ENCODE measurements around the gene KLF15.

The KLF15 gene

GRCh38 chr3:126357295-126358037 is at the start of gene KLF15:
Gene KLF15, minus strand, starts transcription at chr3:126357408. Its CDS starts 4,486 bp downstream, at chr3:126352922.
- peak; percentile 32 to 60 for DNase-seq (ENCODE audit: low read depth in 2 of 2)

DNA sequence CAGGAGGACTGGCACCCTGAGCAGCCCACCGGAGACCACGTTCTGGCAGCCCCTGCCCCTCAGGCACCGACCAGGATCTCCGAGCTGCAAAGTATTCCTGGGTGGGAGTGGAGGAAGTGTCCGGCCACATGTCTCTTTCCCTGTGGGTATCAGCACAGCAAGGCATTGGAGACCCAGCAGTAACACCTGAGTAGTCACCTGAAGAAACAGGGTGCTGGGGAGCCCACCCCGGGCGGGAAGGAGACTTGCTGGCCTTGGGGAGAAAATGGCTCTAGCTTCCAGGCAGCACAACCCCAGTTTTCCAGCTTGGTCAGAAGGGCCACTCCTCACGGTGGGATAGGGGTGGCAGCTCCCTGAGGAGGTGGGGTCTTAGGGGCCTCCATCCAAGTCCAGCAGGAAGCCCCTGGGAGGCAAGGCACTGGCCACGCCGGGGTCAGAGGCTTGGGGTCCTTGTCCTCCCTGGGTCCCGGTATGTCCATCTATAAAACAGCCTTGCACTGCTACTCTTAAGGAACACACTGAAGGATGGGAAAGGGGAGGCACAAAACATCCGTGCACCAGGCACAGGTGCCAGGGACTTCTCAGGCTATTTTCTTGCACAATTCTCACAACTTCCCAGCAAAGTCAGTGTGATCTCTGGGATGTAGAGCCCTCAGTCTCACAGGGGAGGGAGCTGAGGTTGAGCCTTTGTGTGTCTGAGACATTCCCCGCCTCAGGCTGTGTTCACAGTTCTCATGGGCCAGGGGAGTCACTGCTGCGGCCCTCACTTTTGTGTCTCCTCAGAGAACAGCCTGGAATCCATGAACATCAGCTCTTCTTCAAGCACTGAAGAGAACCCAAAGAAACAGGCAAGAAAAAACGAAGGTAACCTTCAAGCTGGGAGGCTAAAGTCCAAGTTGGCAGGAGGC is 49.4 kb upstream of the KLF15 start:
- DNase-seq (ENCODE audit: low read depth in 2 of 2), result no peak

GRCh38 chr3:126402666-126403302 is 45.6 kb upstream of the KLF15 start:
- no peak for DNase-seq (ENCODE audit: low read depth in 2 of 2)

- DNase-seq (ENCODE audit: low read depth in 2 of 2), result no peak
These were observed 45.0 kb upstream of the KLF15 start for GRCh38 chr3:126402178-126402577.

DNA sequence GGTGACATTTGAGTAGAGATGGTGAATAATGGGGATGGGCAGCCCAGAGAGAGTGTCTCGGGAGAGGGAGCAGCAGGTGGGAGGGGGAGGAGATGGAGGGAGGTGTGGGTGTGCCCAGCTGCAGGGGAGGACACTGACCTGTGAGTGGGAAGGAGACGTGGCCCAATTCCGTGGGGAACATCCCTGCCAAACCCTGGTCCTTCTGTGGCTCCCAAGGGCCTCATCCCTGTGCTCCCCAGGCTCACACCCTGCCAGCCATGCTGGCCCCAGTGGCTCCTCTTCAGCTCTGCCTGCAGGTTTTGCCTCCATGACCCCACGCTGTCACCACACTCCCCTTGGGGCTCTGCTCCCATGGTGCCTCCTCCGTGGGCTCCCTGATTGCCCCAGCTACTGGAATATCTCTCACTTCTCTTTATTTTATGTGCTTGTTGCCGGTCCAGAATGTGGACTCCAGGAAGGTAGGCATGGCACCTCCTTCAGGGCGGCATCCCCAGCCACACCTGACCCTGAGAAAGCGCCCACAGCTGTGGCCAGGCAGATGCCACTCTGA is 44.5 kb upstream of the KLF15 start:
- DNase-seq (ENCODE audit: low read depth in 2 of 2), result no peak

DNA sequence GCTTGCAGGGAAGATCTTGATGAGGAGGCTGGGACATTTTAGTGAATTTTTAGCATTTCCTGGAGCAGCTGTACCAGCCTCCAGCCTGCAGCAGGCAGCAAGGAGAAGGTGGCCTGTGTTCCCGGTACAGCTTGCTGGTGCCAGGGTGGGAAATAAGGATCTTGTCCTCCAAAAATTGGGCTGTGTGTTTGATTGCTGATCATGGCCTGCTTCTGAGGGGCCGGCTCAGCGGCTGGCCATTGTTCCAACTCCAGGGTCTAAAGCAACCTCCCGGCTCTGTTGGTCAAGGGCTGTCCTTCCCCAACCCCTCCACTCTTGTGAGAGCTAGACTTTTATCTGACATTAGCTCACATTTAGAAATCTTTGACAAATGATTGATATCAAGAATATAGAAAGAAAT is 42.5 kb upstream of the KLF15 start:
- no peak for DNase-seq (ENCODE audit: low read depth in 2 of 2)

- DNase-seq (ENCODE audit: low read depth in 2 of 2), result no peak
These were observed 42.1 kb upstream of the KLF15 start for GRCh38 chr3:126399351-126399735.

DNA sequence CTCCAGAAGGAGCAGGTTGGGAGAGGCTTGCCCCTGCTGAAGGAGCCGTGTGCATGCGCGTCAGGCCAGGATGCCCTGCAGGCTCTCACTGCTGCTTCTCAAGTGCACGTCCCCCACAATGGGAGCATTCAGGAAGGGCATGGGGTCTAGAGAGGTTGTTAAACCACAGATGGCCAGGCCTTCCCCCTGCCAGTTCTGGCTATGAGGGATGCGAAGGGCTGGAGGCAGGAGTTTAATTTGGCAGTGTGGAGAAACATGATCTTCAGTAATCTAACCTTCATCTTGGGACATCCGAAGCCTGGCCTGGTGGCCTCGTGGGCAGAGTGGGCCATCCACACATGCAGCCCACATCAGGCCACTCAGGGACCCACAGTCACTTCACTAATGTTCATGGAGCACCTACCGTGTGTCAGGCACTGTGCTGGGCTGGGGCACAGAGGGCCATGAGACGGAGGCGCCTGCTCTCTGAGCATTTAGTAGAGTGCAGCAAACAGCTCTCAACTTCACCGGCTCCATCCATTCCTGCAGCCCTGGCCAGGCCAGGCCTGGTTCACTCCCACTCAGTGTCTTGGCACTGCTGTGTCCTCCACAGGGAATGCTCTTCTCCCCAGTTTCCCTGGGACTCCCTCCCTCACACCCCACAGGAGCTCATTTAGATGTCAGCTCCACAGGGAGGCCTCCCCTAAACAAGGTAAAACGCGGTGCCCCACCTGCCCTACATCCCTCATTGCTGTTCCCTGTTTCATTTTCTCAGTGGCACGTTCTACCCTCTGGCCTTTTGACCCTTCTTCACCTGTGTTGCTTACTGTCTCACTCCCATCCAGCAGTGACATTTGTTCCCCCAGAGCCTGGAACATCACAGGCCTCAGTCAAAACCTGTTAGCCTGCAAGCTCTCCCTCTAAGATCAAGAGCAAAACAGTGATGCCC is 41.5 kb upstream of the KLF15 start:
- DNase-seq (ENCODE audit: low read depth in 2 of 2), result no peak

GRCh38 chr3:126397610-126398422 is 40.6 kb upstream of the KLF15 start:
- no peak for DNase-seq (ENCODE audit: low read depth in 2 of 2)

DNA sequence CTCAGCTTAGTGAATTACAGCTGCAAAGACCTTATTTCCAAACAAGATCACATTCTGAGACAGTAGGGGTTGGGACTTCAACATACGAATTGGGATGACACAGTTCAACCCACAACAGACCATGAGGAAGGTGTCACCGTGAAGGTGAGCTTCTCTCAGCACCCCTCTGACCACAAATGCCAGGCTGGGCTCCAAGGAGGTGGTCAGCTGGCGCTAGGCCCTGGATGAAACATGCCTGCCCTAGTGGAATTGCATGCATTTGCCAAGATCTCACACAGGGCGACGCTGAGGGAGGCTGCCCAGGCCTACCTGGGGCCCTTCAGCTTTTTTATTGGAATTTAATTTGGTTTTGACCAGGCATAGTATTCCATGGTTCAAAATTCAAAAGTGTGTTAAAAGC is 39.3 kb upstream of the KLF15 start:
- DNase-seq (ENCODE audit: low read depth in 2 of 2), result no peak

GRCh38 chr3:126395846-126396513 is 38.8 kb upstream of the KLF15 start:
- DNase-seq (ENCODE audit: low read depth in 2 of 2), result no peak

DNA sequence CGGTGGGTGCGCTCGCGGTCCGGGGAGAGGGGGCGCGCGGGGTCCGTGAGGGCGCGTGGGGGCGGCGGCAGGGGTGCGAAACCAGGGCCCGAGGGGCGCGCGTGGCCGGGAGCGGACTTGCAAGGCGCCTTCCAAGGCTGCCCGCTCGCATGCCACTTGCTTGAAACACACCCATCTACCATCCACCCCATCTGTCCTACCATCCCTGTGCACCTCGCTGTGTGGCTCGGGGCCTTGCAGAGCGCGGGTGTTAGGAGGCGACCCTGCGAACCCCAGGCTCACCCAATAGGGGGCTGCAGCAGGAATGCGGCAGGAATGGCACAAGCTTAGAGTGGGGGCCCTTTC is 37.7 kb upstream of the KLF15 start:
- DNase-seq (ENCODE audit: low read depth in 2 of 2), result no peak

DNA sequence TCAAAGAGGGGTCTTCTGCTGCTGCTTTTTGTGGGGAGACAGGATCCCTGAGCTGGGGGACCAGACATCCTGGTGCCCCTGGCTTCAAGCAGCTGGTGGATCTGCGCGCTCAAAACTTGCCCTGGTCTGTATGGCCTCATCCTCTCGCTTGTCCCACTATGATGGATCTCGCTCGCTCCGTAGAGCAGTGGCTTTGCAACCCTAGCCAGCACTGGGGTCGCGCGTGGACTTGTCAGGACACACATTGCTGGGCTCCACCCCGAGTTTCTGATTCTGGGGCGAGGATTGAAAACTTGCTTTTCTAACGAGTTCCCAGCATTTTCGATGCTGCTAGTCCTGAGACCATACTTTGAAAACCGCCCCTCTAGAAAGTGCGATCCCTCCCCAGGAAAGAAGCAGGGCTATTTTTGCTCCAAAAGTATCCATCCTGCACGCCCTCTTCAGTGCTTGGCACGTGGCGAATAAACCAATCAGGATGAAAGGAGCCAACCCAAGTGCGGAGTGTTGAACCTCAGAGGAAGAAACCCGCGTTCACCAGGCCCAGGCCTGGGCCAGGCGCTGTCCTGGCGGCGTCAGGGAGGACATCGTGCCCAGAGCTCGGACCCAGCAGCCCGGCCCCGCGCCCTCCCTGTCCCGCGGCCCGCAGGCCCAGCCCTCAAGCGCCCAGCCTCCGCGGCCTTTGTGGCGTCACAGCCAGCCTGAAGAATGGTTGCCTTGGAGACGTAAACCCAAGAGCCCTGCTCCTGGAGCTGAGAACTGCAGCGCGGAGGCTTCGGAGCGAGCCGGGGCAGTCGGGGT is 37.2 kb upstream of the KLF15 start, which contains the start of gene CFAP100:
CFAP100 (plus strand) TSS at position 731 of the 798 bp plus-strand sequence. CDS start 1,092 bp downstream, outside the sequence.
- DNase-seq (ENCODE audit: low read depth in 2 of 2), result no peak

- DNase-seq (ENCODE audit: low read depth in 2 of 2), result no peak
These were observed 36.4 kb upstream of the KLF15 start for GRCh38 chr3:126393563-126393962.

DNA sequence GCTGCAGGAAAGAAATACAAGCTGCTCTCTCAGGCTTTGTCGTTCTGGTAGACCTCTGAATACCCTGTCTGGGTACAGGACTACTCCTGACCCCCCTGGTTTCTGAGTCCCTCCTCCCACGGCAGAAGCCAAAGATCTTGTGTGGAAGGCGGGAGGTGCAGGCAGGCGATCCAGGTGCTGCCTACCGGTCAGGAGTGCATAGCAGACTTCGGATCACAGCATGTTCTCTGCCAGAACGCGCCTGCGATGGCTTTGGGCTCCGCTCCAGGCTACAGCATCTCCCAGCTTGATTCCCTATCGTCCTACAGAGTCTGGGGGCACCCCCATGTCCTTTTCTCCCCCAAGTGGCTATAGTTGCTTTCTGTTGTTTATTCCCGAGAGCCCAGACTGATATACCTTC is 35.0 kb upstream of the KLF15 start:
- no peak for DNase-seq (ENCODE audit: low read depth in 2 of 2)

DNA sequence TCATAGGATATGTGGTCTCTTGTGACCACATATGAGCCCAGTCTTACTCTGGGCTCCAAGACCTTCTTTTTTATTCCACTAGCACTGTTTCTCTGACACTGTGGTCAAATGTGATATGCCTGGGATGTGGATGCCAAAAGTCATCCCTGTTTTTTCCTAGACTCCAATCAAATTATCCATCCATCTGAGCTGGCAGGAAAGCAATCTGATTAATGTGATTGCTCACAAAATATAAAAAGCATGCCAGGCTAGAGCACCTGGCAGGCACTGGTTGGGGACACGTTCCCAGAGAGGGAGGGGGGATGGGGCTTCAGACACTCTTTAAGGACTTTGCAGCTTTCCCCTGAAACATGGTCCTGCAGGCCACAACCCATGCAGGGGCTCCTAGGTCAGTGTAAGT is 34.4 kb upstream of the KLF15 start:
- DNase-seq (ENCODE audit: low read depth in 2 of 2), result no peak

DNA sequence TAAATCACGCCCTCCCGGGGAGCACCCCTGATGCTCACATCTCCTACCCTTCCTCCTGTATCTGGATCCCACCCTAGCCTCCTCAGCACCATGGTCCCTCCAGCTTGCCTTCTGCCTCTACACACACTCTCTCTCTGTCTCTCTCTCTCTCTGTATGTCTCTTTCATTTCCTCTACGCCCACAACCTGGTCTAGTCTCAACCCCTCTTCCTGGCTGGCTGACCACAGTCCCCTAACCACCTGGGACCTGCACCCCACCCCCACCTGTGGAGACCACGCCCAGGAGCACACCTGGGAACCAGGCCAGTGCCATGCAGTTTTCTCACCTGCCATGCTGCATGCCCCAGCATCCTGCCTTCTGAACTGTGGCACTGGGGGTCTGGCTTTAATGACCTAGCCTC is 33.5 kb upstream of the KLF15 start:
- DNase-seq (ENCODE audit: low read depth in 2 of 2), result no peak

DNA sequence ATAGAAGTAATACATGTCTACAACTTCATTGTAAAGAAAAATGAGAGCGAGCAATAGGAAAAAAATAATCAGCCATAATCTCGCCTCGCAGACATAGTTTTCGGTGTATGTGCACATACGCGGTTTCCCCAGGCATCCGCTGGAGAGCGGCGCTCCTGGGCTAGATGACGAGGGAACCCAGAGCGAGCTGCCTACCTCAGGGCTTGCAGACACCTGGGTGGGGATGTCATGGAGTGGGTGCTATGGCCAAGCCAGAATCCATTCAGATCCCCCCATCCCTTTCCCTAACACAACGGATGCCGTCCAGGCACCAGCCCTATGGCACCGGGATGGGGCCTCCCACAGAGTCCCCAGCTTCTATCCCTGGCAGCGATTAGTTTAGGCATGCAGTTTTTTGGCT is 33.0 kb upstream of the KLF15 start:
- no peak for DNase-seq (ENCODE audit: low read depth in 2 of 2)

GRCh38 chr3:126389794-126390146 is 32.6 kb upstream of the KLF15 start:
- no peak for DNase-seq (ENCODE audit: low read depth in 2 of 2)
